HCT116 (cell line): Measurements from ENCODE around the gene ALKBH4. TPM values are rescaled to one million over a fixed set of nuclear protein-coding genes. Genes with fewer than 3 reads are reported as not detected.

Source experiments
- ATAC-seq: fragments of 200-7000 bp; cut with Tn5 transposase; 2 replicates; pipeline ENCODE4 v1.9.1; 2020; ENCODE audit warnings: mild to moderate bottlenecking, moderate library complexity
- BruUV-seq: library from RNA; stranded (reverse); fragments of 400-500 nt; replicated peaks from 2 replicates; lab custom pipeline; 2021; lab: Mats Ljungman, UMichigan
- CTCF ChIA-PET: fragments of 300-600 bp; sonication (Branson Sonifier 250); formaldehyde crosslinking; loops from one replicate; lab custom pipeline; 2021; ENCODE audit warnings: antibody characterized with exemption; lab: Charles Lee
- POLR2A ChIA-PET: fragments of 300-600, 350-600 bp; sonication (Branson Sonifier 250); formaldehyde crosslinking; loops from one replicate; lab custom pipeline; 2021; ENCODE audit warnings: antibody characterized with exemption; lab: Charles Lee
- RAD21 ChIA-PET, 2 experiments: fragments of 300-600 bp; sonication (Branson Sonifier 250); formaldehyde crosslinking; loops; one replicate each; lab custom pipeline; 2023; ENCODE audit warnings: low total read pairs in 2 of 2; ENCODE audit not compliant: uncharacterized antibody in 2 of 2, unreplicated experiment in 2 of 2, low non-redundant PET in 1 of 2; lab: Charles Lee
- DNase-seq: peaks from one replicate; pipeline ENCODE4 v3.0.0-alpha.2; 2010; ENCODE audit warnings: low read depth, low spot score
- H2AFZ ChIP-seq: fragments of 200-600 bp; shearing (Covaris generic), sonication (generic); 2 replicates; pipeline ENCODE4 v1.6.1; 2017; ENCODE audit warnings: low read depth, mixed run types, mixed read lengths, antibody characterized with exemption, low read length; ENCODE audit not compliant: poor library complexity, severe bottlenecking
- H3K27ac ChIP-seq: 2 replicates; pipeline ENCODE4 v1.5.1; 2012; ENCODE audit warnings: low read depth, low read length
- H3K27me3 ChIP-seq: fragments of 200-600 bp; sonication (generic); 2 replicates; pipeline ENCODE4 v1.6.1; 2016; ENCODE audit warnings: mixed run types, low read length, mixed read lengths; ENCODE audit not compliant: insufficient read depth
- H3K36me3 ChIP-seq, 2 experiments: fragments of 200-500 bp in 1 of 2; fragments of 200-600 bp in 1 of 2; sonication (Bioruptor generic) in 1 of 2; sonication (generic) in 1 of 2; 2 replicates each; pipeline versions ENCODE4 v1.5.1 to v1.6.1; 2014 to 2016; ENCODE audit warnings: low read length in 2 of 2, inconsistent platforms in 1 of 2, mixed read lengths in 1 of 2, mixed run types in 1 of 2; ENCODE audit not compliant: insufficient read depth in 2 of 2, control insufficient read depth in 1 of 2
- H3K4me1 ChIP-seq, 2 experiments: fragments of 200-600 bp in 1 of 2; sonication (generic) in 1 of 2; 2 replicates each; pipeline versions ENCODE4 v1.5.1 to v1.6.1; 2012 to 2017; ENCODE audit warnings: low read length in 2 of 2, inconsistent platforms in 1 of 2, mild to moderate bottlenecking in 1 of 2, mixed read lengths in 1 of 2, mixed run types in 1 of 2, moderate library complexity in 1 of 2; ENCODE audit not compliant: insufficient read depth in 2 of 2, control insufficient read depth in 1 of 2
- H3K4me2 ChIP-seq: fragments of 200-600 bp; sonication (generic); 2 replicates; pipeline ENCODE4 v1.6.1; 2017; ENCODE audit warnings: mixed run types, low read length, mixed read lengths
- H3K4me3 ChIP-seq, 2 experiments: fragments of 200-600 bp in 1 of 2; sonication (generic) in 1 of 2; replicated peaks in 1 of 2; 2 replicates each; pipeline ENCODE4 v1.5.1; 2011 to 2016; ENCODE audit warnings: low read length in 2 of 2, control low read depth in 1 of 2, low read depth in 1 of 2, mild to moderate bottlenecking in 1 of 2, mixed read lengths in 1 of 2, mixed run types in 1 of 2
- H3K79me2 ChIP-seq: fragments of 200-600 bp; sonication (generic); 2 replicates; pipeline ENCODE4 v1.6.1; 2017; ENCODE audit warnings: mild to moderate bottlenecking, mixed run types, low read length, moderate library complexity, mixed read lengths; ENCODE audit not compliant: insufficient read depth
- H3K9ac ChIP-seq: fragments of 200-600 bp; sonication (generic); 2 replicates; pipeline ENCODE4 v1.6.1; 2016; ENCODE audit warnings: low read length, mixed read lengths
- H3K9me2 ChIP-seq: fragments of 200-600 bp; sonication (generic), shearing (Covaris generic); 2 replicates; pipeline ENCODE4 v1.6.1; 2017; ENCODE audit warnings: mixed run types, mild to moderate bottlenecking, moderate library complexity; ENCODE audit not compliant: insufficient read depth
- H3K9me3 ChIP-seq, 2 experiments: fragments of 200-500 bp in 1 of 2; fragments of 200-600 bp in 1 of 2; sonication (Bioruptor generic) in 1 of 2; sonication (generic) in 1 of 2; 2 replicates each; pipeline ENCODE4 v1.6.1; 2014 to 2017; ENCODE audit warnings: low read length in 2 of 2, mixed read lengths in 2 of 2, inconsistent platforms in 1 of 2, low read depth in 1 of 2, mild to moderate bottlenecking in 1 of 2, mixed run types in 1 of 2, moderate library complexity in 1 of 2; ENCODE audit not compliant: control insufficient read depth in 1 of 2, insufficient read depth in 1 of 2
- H4K20me1 ChIP-seq: fragments of 200-600 bp; sonication (generic), shearing (Covaris generic); 2 replicates; pipeline ENCODE4 v1.6.1; 2017; ENCODE audit warnings: mixed run types, mild to moderate bottlenecking, moderate library complexity; ENCODE audit not compliant: insufficient read depth
- CBX3 ChIP-seq: IDR thresholded peaks from 2 replicates; pipeline ENCODE4 v1.6.1; 2012; ENCODE audit warnings: low read depth
- EGR1 ChIP-seq: IDR thresholded peaks from 2 replicates; pipeline ENCODE4 v1.6.1; 2012; ENCODE audit warnings: low read depth
- ELF1 ChIP-seq: IDR thresholded peaks from 2 replicates; pipeline ENCODE4 v1.6.1; 2012; ENCODE audit warnings: low read depth, borderline replicate concordance
- POLR2AphosphoS5 ChIP-seq: IDR thresholded peaks from 2 replicates; pipeline ENCODE4 v1.6.1; 2011; ENCODE audit warnings: mild to moderate bottlenecking, low read depth, low read length, moderate library complexity
- SIN3A ChIP-seq: IDR thresholded peaks from 2 replicates; pipeline ENCODE4 v1.6.1; 2012; ENCODE audit warnings: low read depth
- intact Hi-C: fragments of 100-400 bp; cut with micrococcal nuclease; formaldehyde crosslinking; loops from 2 replicates; pipeline ENCODE4 v1.10.0; 2022
- total RNA-seq: library from RNA; stranded (reverse); gene quantifications from one replicate; pipeline ENCODE4 v1.2.1, GENCODE V29; 2021; ENCODE audit not compliant: unreplicated experiment
- TF ChIP-seq, protein P1 (sequence below): IDR thresholded peaks from 2 replicates; pipeline ENCODE4 v1.6.1; 2012; ENCODE audit warnings: low read depth
- TF ChIP-seq, protein P2 (sequence below): IDR thresholded peaks from 2 replicates; pipeline ENCODE4 v1.6.1; 2012
- TF ChIP-seq, protein P3 (sequence below), 3 experiments: fragments of 200-600 bp in 1 of 3; sonication (generic) in 1 of 3; IDR thresholded peaks in 2 of 3; conservative IDR thresholded peaks in 1 of 3; 2 replicates each; pipeline ENCODE4 v1.5.1; 2012 to 2017; ENCODE audit warnings: low read depth in 2 of 3, low read length in 2 of 3, antibody characterized with exemption in 1 of 3, borderline replicate concordance in 1 of 3, control low read depth in 1 of 3, mild to moderate bottlenecking in 1 of 3, mixed read lengths in 1 of 3, mixed run types in 1 of 3, moderate library complexity in 1 of 3; ENCODE audit not compliant: insufficient read depth in 1 of 3

Gene ALKBH4
- total RNA-seq, 1 experiment from 2014 or later, result 14.9 TPM

DNA sequence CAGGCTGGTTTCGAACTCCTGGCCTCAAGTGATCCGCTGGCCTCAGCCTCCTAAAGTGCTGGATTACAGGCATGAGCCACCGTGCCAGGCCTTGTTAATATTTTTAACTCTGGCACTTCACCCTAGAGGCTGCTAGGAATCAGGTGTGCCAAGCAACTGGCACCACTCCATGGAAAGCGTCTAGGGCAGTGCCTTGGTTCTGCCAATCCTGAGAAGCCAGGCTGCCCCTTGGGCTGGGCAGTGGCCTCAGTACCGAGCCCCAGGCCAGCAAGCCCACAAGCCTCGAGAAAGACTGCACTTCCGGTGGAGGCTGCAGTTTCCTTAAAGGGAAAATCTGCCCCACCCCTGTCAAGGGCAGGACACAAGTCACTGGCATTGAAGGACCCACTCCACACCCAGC lies 11.3 kb downstream of the ALKBH4 start (continued):
- TF ChIP-seq, protein P1, sequence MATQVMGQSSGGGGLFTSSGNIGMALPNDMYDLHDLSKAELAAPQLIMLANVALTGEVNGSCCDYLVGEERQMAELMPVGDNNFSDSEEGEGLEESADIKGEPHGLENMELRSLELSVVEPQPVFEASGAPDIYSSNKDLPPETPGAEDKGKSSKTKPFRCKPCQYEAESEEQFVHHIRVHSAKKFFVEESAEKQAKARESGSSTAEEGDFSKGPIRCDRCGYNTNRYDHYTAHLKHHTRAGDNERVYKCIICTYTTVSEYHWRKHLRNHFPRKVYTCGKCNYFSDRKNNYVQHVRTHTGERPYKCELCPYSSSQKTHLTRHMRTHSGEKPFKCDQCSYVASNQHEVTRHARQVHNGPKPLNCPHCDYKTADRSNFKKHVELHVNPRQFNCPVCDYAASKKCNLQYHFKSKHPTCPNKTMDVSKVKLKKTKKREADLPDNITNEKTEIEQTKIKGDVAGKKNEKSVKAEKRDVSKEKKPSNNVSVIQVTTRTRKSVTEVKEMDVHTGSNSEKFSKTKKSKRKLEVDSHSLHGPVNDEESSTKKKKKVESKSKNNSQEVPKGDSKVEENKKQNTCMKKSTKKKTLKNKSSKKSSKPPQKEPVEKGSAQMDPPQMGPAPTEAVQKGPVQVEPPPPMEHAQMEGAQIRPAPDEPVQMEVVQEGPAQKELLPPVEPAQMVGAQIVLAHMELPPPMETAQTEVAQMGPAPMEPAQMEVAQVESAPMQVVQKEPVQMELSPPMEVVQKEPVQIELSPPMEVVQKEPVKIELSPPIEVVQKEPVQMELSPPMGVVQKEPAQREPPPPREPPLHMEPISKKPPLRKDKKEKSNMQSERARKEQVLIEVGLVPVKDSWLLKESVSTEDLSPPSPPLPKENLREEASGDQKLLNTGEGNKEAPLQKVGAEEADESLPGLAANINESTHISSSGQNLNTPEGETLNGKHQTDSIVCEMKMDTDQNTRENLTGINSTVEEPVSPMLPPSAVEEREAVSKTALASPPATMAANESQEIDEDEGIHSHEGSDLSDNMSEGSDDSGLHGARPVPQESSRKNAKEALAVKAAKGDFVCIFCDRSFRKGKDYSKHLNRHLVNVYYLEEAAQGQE, result no peak
- no peak for TF ChIP-seq CBX3
- TF ChIP-seq POLR2AphosphoS5, result no peak
- TF ChIP-seq, protein P2, sequence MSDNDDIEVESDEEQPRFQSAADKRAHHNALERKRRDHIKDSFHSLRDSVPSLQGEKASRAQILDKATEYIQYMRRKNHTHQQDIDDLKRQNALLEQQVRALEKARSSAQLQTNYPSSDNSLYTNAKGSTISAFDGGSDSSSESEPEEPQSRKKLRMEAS, result no peak
- TF ChIP-seq EGR1, result no peak
- no peak for TF ChIP-seq ELF1

DNA sequence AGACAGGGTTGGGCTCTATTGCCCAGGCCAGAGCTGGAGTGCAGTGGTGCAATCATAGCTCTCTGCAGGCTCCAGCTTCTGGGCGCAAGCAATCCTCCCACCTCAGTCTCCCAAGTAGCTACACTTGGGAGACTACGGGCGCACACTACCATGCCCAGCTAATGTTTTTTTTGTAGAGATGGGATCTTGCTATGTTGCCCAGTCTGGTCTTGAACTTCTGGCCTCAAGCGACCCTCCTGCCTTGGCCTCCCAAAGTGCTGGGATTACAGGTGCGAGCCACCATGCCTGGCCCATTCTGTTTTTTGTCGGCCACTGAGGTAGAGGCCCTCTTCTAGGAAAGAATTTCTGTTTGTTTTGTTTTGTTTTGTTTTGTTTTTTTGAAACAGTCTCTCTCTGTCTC lies 12.2 kb downstream of the ALKBH4 start:
- ChIA-PET CTCF (no interaction called here), POLR2A (no interaction called here), RAD21 (no interaction called here)
- BruUV-seq, result no TSS peak
- Histone ChIP-seq H3K9ac (no peak overlapping the region), H3K36me3 (peaks cover 0 to 4% of the 10 kb centered on the region in 2 experiments; a peak in 3 of 4 replicates), H4K20me1 (no peaks in the 10 kb centered on the region), H3K4me3 (no peak overlapping the region)
- TF ChIP-seq, protein P3, sequence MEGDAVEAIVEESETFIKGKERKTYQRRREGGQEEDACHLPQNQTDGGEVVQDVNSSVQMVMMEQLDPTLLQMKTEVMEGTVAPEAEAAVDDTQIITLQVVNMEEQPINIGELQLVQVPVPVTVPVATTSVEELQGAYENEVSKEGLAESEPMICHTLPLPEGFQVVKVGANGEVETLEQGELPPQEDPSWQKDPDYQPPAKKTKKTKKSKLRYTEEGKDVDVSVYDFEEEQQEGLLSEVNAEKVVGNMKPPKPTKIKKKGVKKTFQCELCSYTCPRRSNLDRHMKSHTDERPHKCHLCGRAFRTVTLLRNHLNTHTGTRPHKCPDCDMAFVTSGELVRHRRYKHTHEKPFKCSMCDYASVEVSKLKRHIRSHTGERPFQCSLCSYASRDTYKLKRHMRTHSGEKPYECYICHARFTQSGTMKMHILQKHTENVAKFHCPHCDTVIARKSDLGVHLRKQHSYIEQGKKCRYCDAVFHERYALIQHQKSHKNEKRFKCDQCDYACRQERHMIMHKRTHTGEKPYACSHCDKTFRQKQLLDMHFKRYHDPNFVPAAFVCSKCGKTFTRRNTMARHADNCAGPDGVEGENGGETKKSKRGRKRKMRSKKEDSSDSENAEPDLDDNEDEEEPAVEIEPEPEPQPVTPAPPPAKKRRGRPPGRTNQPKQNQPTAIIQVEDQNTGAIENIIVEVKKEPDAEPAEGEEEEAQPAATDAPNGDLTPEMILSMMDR (IDR thresholded peaks at IDR 0.05 in 2 of 3, conservative IDR thresholded peaks at IDR 0.05 in 1 of 3; ENCODE audit: borderline replicate concordance in 1 of 3, insufficient read depth in 1 of 3, low read depth in 2 of 3, low read length in 2 of 3), result no peak
- TF ChIP-seq SIN3A, result no peak
- TF ChIP-seq, all 23 proteins: peak for 0
- Histone ChIP-seq H3K9me2 (no peaks in the 10 kb centered on the region), H3K27me3 (no peaks in the 10 kb centered on the region), H2AFZ (no peak overlapping the region), H3K27ac (no peak overlapping the region), H3K4me2 (no peak overlapping the region), H3K9me3 (no peaks in the 10 kb centered on the region), H3K4me1 (peaks cover 25 to 32% of the 10 kb centered on the region in 2 experiments), H3K79me2 (no peaks in the 10 kb centered on the region)
- intact Hi-C loops, result loop anchor here (5.0 kb wide), 1 partner anchor 175 kb away; no protein-coding TSS in a partner anchor
- ATAC-seq, result no peak
- no peak for DNase-seq
